IMR-90 (cell line): ENCODE results near the gene SRSF7. TPM values are rescaled to one million over a fixed set of nuclear protein-coding genes. Genes with fewer than 3 reads are reported as not detected.

Experiments used
- ATAC-seq: fragments of 200-7000 bp; cut with Tn5 transposase; 2 replicates; pipeline ENCODE4 v1.9.1; 2020; ENCODE audit warnings: low read depth, mild to moderate bottlenecking, moderate library complexity
- BruUV-seq: library from RNA; stranded (reverse); fragments of 400-500 nt; replicated peaks from 2 replicates; lab custom pipeline; 2021; lab: Mats Ljungman, UMichigan
- CTCF ChIA-PET: fragments of 300-600 bp; formaldehyde crosslinking; extraction: SDS; loops from one replicate; lab custom pipeline; 2021; ENCODE audit warnings: antibody characterized with exemption; lab: Yijun Ruan, JAX
- POLR2A ChIA-PET: fragments of 300-600 bp; sonication (Branson Sonifier 250); formaldehyde crosslinking; loops from one replicate; lab custom pipeline; 2022; ENCODE audit warnings: antibody characterized with exemption; ENCODE audit not compliant: unreplicated experiment; lab: Charles Lee
- DNase-seq: peaks from one replicate; pipeline ENCODE4 v3.0.0; 2013
- H2AFZ ChIP-seq: replicated peaks from 2 replicates; pipeline ENCODE3; 2013; ENCODE audit warnings: low read length, mild to moderate bottlenecking; ENCODE audit not compliant: poor library complexity
- H2AK5ac ChIP-seq: 2 replicates; pipeline ENCODE4 v1.6.1; 2013; ENCODE audit warnings: low read depth, low read length, inconsistent platforms
- H2AK9ac ChIP-seq: replicated peaks from 2 replicates; pipeline ENCODE3; 2013; ENCODE audit warnings: mild to moderate bottlenecking, low read depth, low read length, moderate library complexity; ENCODE audit not compliant: poor library complexity
- H2BK120ac ChIP-seq: 2 replicates; pipeline ENCODE4 v1.6.1; 2013; ENCODE audit warnings: low read depth, low read length, inconsistent platforms
- H2BK15ac ChIP-seq: 3 replicates; pipeline ENCODE4 v1.6.1; 2013; ENCODE audit warnings: low read depth, low read length, inconsistent platforms
- H2BK20ac ChIP-seq: 2 replicates; pipeline ENCODE4 v1.6.1; 2013; ENCODE audit warnings: low read depth, mild to moderate bottlenecking, inconsistent platforms, low read length, moderate library complexity
- H2BK5ac ChIP-seq: 2 replicates; pipeline ENCODE4 v1.6.1; 2013; ENCODE audit warnings: mild to moderate bottlenecking, low read depth, low read length, inconsistent platforms; ENCODE audit not compliant: poor library complexity, severe bottlenecking
- H3K14ac ChIP-seq: replicated peaks from 2 replicates; pipeline ENCODE4 v1.6.1; 2013; ENCODE audit warnings: low read depth, low read length, inconsistent platforms
- H3K18ac ChIP-seq: 2 replicates; pipeline ENCODE4 v1.6.1; 2013; ENCODE audit warnings: low read depth, low read length, control low read depth
- H3K23ac ChIP-seq: 2 replicates; pipeline ENCODE4 v1.6.1; 2013; ENCODE audit warnings: low read depth, low read length, inconsistent platforms
- H3K27ac ChIP-seq: 2 replicates; pipeline ENCODE4 v1.5.1; 2013; ENCODE audit warnings: mild to moderate bottlenecking, control low read depth, low read length; ENCODE audit not compliant: insufficient read depth
- H3K27me3 ChIP-seq: 2 replicates; pipeline ENCODE4 v1.6.1; 2013; ENCODE audit warnings: low read length; ENCODE audit not compliant: control insufficient read depth, insufficient read depth
- H3K36me3 ChIP-seq: 2 replicates; pipeline ENCODE4 v1.6.1; 2013; ENCODE audit warnings: low read length, mixed read lengths; ENCODE audit not compliant: control insufficient read depth, insufficient read depth
- H3K4ac ChIP-seq: 2 replicates; pipeline ENCODE4 v1.6.1; 2013; ENCODE audit warnings: low read depth, low read length, inconsistent platforms
- H3K4me1 ChIP-seq: 2 replicates; pipeline ENCODE4 v1.6.1; 2013; ENCODE audit warnings: low read length, mixed read lengths; ENCODE audit not compliant: control insufficient read depth, insufficient read depth
- H3K4me2 ChIP-seq: 2 replicates; pipeline ENCODE4 v1.6.1; 2013; ENCODE audit warnings: low read depth, mild to moderate bottlenecking, control low read depth, low read length, moderate library complexity
- H3K4me3 ChIP-seq: 2 replicates; pipeline ENCODE4 v1.5.1; 2013; ENCODE audit warnings: low read depth, mild to moderate bottlenecking, control low read depth, low read length, moderate library complexity; ENCODE audit not compliant: insufficient read depth
- H3K56ac ChIP-seq: 2 replicates; pipeline ENCODE4 v1.6.1; 2013; ENCODE audit warnings: low read length, inconsistent platforms; ENCODE audit not compliant: insufficient read depth; ENCODE audit errors: extremely low read depth
- H3K79me1 ChIP-seq, 2 experiments: 2 replicates each; pipeline ENCODE4 v1.6.1; 2013; ENCODE audit warnings: low read length in 2 of 2, inconsistent platforms in 1 of 2, low read depth in 1 of 2
- H3K9ac ChIP-seq: 2 replicates; pipeline ENCODE4 v1.6.1; 2013; ENCODE audit warnings: low read depth, low read length, control low read depth
- H3K9me1 ChIP-seq: 2 replicates; pipeline ENCODE4 v1.6.1; 2013; ENCODE audit warnings: low read length, inconsistent platforms; ENCODE audit not compliant: insufficient read depth
- H3K9me3 ChIP-seq: 2 replicates; pipeline ENCODE4 v1.6.1; 2013; ENCODE audit warnings: low read length; ENCODE audit not compliant: control insufficient read depth, insufficient read depth
- H4K20me1 ChIP-seq: 2 replicates; pipeline ENCODE4 v1.6.1; 2013; ENCODE audit warnings: low read length, inconsistent platforms; ENCODE audit not compliant: insufficient read depth
- H4K5ac ChIP-seq: 2 replicates; pipeline ENCODE4 v1.6.1; 2013; ENCODE audit warnings: mild to moderate bottlenecking, low read depth, low read length, control low read depth
- H4K8ac ChIP-seq, 2 experiments: 2 replicates each; pipeline ENCODE4 v1.6.1; 2013; ENCODE audit warnings: low read depth in 2 of 2, low read length in 2 of 2, control low read depth in 1 of 2, inconsistent platforms in 1 of 2
- H4K91ac ChIP-seq: 2 replicates; pipeline ENCODE4 v1.6.1; 2013; ENCODE audit warnings: low read depth, low read length, inconsistent platforms; ENCODE audit not compliant: insufficient read depth
- BHLHE40 ChIP-seq: fragments of 150-350 bp; IDR thresholded peaks from 2 replicates; pipeline ENCODE4 v1.6.1; 2016; ENCODE audit warnings: mild to moderate bottlenecking, low read depth, low read length
- CHD1 ChIP-seq: IDR thresholded peaks from 2 replicates; pipeline ENCODE4 v1.6.1; 2012; ENCODE audit warnings: low read depth, low read length, improper control_type of control experiment
- ELK1 ChIP-seq: fragments of 150-350 bp; IDR thresholded peaks from 2 replicates; pipeline ENCODE4 v1.6.1; 2016; ENCODE audit warnings: low read depth, mild to moderate bottlenecking, low read length, moderate library complexity, borderline replicate concordance
- FOS ChIP-seq: fragments of 150-350 bp; IDR thresholded peaks from 2 replicates; pipeline ENCODE4 v1.6.1; 2016; ENCODE audit warnings: low read depth, low read length
- MAFK ChIP-seq: IDR thresholded peaks from 2 replicates; pipeline ENCODE4 v1.6.1; 2012; ENCODE audit warnings: low read depth, low read length, improper control_type of control experiment
- MAZ ChIP-seq: IDR thresholded peaks from 2 replicates; pipeline ENCODE4 v1.6.1; 2012; ENCODE audit warnings: low read depth, mild to moderate bottlenecking, low read length, improper control_type of control experiment, moderate library complexity, borderline replicate concordance
- MXI1 ChIP-seq: IDR thresholded peaks from 2 replicates; pipeline ENCODE4 v1.6.1; 2012; ENCODE audit warnings: low read depth, mild to moderate bottlenecking, low read length, moderate library complexity, borderline replicate concordance
- NFE2L2 ChIP-seq: fragments of 150-350 bp; IDR thresholded peaks from 2 replicates; pipeline ENCODE4 v1.6.1; 2016; ENCODE audit warnings: low read depth, mild to moderate bottlenecking, low read length
- RAD21 ChIP-seq: IDR thresholded peaks from 2 replicates; pipeline ENCODE4 v1.6.1; 2012; ENCODE audit warnings: low read length, improper control_type of control experiment
- RCOR1 ChIP-seq: IDR thresholded peaks from 2 replicates; pipeline ENCODE4 v1.6.1; 2012; ENCODE audit warnings: mild to moderate bottlenecking, low read length, improper control_type of control experiment; ENCODE audit not compliant: insufficient replicate concordance
- RFX5 ChIP-seq: IDR thresholded peaks from 2 replicates; pipeline ENCODE4 v1.8.0; 2012; ENCODE audit warnings: low read depth, mild to moderate bottlenecking, low read length, moderate library complexity
- SMC3 ChIP-seq: fragments of 150-350 bp; IDR thresholded peaks from 2 replicates; pipeline ENCODE4 v1.6.1; 2016; ENCODE audit warnings: low read depth, mild to moderate bottlenecking, antibody characterized with exemption, low read length, moderate library complexity
- WGBS, 2 experiments: methylation state at CpG; one replicate each; pipeline versions ENCODE4 v1.1.5 to v1.1.7; 2013; ENCODE audit warnings: missing lambda C conversion rate in 2 of 2; ENCODE audit not compliant: insufficient read length in 1 of 2; ENCODE audit errors: extremely low coverage in 2 of 2; 5-methylcytosine and 5-hydroxymethylcytosine counted together
- dilution Hi-C: fragments of 300-500 bp; cut with HindIII; formaldehyde crosslinking; loops from one replicate; pipeline ENCODE4 v1.14.3; 2018; ENCODE audit warnings: low sequenced_read_pairs; ENCODE audit not compliant: unreplicated experiment
- in situ Hi-C: fragments of 300-500 bp; cut with MboI; formaldehyde crosslinking; loops from 3 replicates; pipeline ENCODE4 v1.14.3; 2019; ENCODE audit warnings: low sequenced_read_pairs, inconsistent platforms, mixed read lengths
- intact Hi-C: fragments of 100-400 bp; cut with micrococcal nuclease; formaldehyde crosslinking; loops from 2 replicates; pipeline ENCODE4 v1.10.0; 2022
- polyA plus RNA-seq, 3 experiments: library from polyadenylated mRNA; depleted of rRNA; stranded (reverse); fragments of >200 nt; gene quantifications; 2 replicates each; pipeline ENCODE4 v1.2.3, GENCODE V29; 2012; ENCODE audit warnings: low replicate concordance in 1 of 3
- total RNA-seq: library from RNA; depleted of rRNA; stranded (reverse); fragments of >200 nt; gene quantifications from 2 replicates; pipeline ENCODE4 v1.2.3, GENCODE V29; 2012
- TF ChIP-seq, protein P1 (sequence below): fragments of 150-350 bp; IDR thresholded peaks from 2 replicates; pipeline ENCODE4 v1.6.1; 2017; ENCODE audit warnings: mild to moderate bottlenecking, antibody characterized with exemption, low read length, low read depth

SRSF7 gene
- total and polyA plus RNA-seq, 2 of the 4 experiments (the other 2 are of a cell fraction): 148 to 191 TPM

- Histone ChIP-seq H3K9ac (peak overlapping the region; percentile 82), H2BK5ac (peak overlapping the region; percentile 1), H3K27me3 (no peaks in the 10 kb centered on the region), H3K4me3 (peak overlapping the region; percentile 89), H3K27ac (no peak overlapping the region), H3K9me3 (no peaks in the 10 kb centered on the region), H4K8ac (no peak overlapping the region), H2AK5ac (no peak overlapping the region), H3K79me1 (peaks cover 19 to 52% of the 10 kb centered on the region in 2 experiments), H2AK9ac (no peak overlapping the region), H3K4ac (no peak overlapping the region), H4K5ac (no peak overlapping the region), H4K91ac (no peak overlapping the region), H3K23ac (peak overlapping the region; percentile 78), H3K4me1 (peaks cover 3% of the 10 kb centered on the region), H3K4me2 (peak overlapping the region; percentile 99), H3K36me3 (peaks cover 36% of the 10 kb centered on the region), H3K56ac (no peak overlapping the region; the same call in 1 of the 2 replicates), H2AFZ (no peak overlapping the region), H2BK15ac (no peak overlapping the region), H3K9me1 (no peaks in the 10 kb centered on the region), H4K20me1 (peaks cover 54% of the 10 kb centered on the region), H2BK20ac (no peak overlapping the region), H2BK120ac (no peak overlapping the region), H3K18ac (no peak overlapping the region), H3K14ac (no peak overlapping the region; the same call in 1 of the 2 replicates)
- dilution Hi-C loops: loop anchor here (25.0 kb wide), 1 partner anchor 187 kb away; no protein-coding TSS in a partner anchor
- DNase-seq (no peak), ATAC-seq (no peak)
- POLR2A ChIA-PET: no interaction called here
- WGBS, 2 experiments: 56% methylated on average over 6 of the region's 26 CpGs; no CpG with 5 or more reads in 1 of the 2 experiments
- intact Hi-C loops: no loop called here
- in situ Hi-C loops: no loop called here
- TSS peak; percentile 38 for BruUV-seq
- CTCF ChIA-PET: interaction anchor here (0.6 kb wide), 1 partner anchor 1879 kb away, joined by 3 read pairs; no protein-coding TSS in a partner anchor
- TF ChIP-seq NFE2L2 (no peak), RFX5 (no peak), RAD21 (no peak), FOS (no peak), CHD1 (no peak), MAFK (no peak), SMC3 (no peak), BHLHE40 (no peak), RCOR1 (no peak), ELK1 (no peak), MXI1 (no peak), MAZ (no peak)
- TF ChIP-seq, protein P1, sequence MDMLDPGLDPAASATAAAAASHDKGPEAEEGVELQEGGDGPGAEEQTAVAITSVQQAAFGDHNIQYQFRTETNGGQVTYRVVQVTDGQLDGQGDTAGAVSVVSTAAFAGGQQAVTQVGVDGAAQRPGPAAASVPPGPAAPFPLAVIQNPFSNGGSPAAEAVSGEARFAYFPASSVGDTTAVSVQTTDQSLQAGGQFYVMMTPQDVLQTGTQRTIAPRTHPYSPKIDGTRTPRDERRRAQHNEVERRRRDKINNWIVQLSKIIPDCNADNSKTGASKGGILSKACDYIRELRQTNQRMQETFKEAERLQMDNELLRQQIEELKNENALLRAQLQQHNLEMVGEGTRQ: no peak
Observed at GRCh38 chr2:38748943-38749804, 2.0 kb downstream of the SRSF7 start.
